H9 (cell line): ENCODE measurements around the gene CCDC102B. TPM values are rescaled to one million over a fixed set of nuclear protein-coding genes. Genes with fewer than 3 reads are reported as not detected.

Source experiments
- DNase-seq: peaks from one replicate; pipeline ENCODE4 v3.0.0-alpha.2; 2017
- H2AFZ ChIP-seq: one replicate; pipeline ENCODE4 v1.6.1; 2013; ENCODE audit warnings: mild to moderate bottlenecking, low read length, control low read depth, moderate library complexity
- H2AK5ac ChIP-seq: 2 replicates; pipeline ENCODE4 v1.6.1; 2013; ENCODE audit warnings: low read length, control low read depth, mixed read lengths; ENCODE audit not compliant: insufficient read length
- H2BK120ac ChIP-seq: one replicate; pipeline ENCODE4 v1.6.1; 2013; ENCODE audit warnings: low read depth, mild to moderate bottlenecking, low read length, control low read depth, inconsistent platforms; ENCODE audit not compliant: poor library complexity, severe bottlenecking
- H2BK12ac ChIP-seq: 2 replicates; pipeline ENCODE4 v1.6.1; 2013; ENCODE audit warnings: low read length, control low read depth, mixed read lengths, low read depth; ENCODE audit not compliant: insufficient read length
- H2BK15ac ChIP-seq: 2 replicates; pipeline ENCODE4 v1.6.1; 2013; ENCODE audit warnings: low read depth, low read length, control low read depth
- H2BK20ac ChIP-seq: one replicate; pipeline ENCODE4 v1.6.1; 2013; ENCODE audit warnings: low read depth, mild to moderate bottlenecking, low read length, control low read depth, inconsistent platforms; ENCODE audit not compliant: poor library complexity, severe bottlenecking
- H2BK5ac ChIP-seq: 2 replicates; pipeline ENCODE4 v1.6.1; 2013; ENCODE audit warnings: low read length, control low read depth, mixed read lengths; ENCODE audit not compliant: insufficient read length
- H3K14ac ChIP-seq: 2 replicates; pipeline ENCODE4 v1.6.1; 2013; ENCODE audit warnings: low read length, control low read depth; ENCODE audit not compliant: insufficient read depth
- H3K18ac ChIP-seq: 2 replicates; pipeline ENCODE4 v1.6.1; 2013; ENCODE audit warnings: low read depth, mild to moderate bottlenecking, mixed read lengths, low read length, control low read depth; ENCODE audit not compliant: insufficient read length
- H3K23ac ChIP-seq: 2 replicates; pipeline ENCODE4 v1.6.1; 2013; ENCODE audit warnings: low read length, control low read depth, mixed read lengths, low read depth; ENCODE audit not compliant: insufficient read length
- H3K23me2 ChIP-seq: 2 replicates; pipeline ENCODE4 v1.6.1; 2013; ENCODE audit warnings: low read depth, mild to moderate bottlenecking, mixed read lengths, low read length, control low read depth; ENCODE audit not compliant: insufficient read length, poor library complexity, severe bottlenecking
- H3K27ac ChIP-seq: 2 replicates; pipeline ENCODE4 v1.5.1; 2013; ENCODE audit warnings: low read length, control low read depth, mixed read lengths, low read depth; ENCODE audit not compliant: insufficient read length
- H3K27me3 ChIP-seq: 2 replicates; pipeline ENCODE4 v1.6.1; 2013; ENCODE audit warnings: low read length, control low read depth, inconsistent platforms; ENCODE audit not compliant: insufficient read depth
- H3K4ac ChIP-seq: 2 replicates; pipeline ENCODE4 v1.6.1; 2013; ENCODE audit warnings: low read depth, mild to moderate bottlenecking, control low read depth, inconsistent platforms, low read length, moderate library complexity
- H3K4me1 ChIP-seq: 2 replicates; pipeline ENCODE4 v1.6.1; 2013; ENCODE audit warnings: low read length, control low read depth, inconsistent platforms; ENCODE audit not compliant: insufficient read depth
- H3K4me2 ChIP-seq: 2 replicates; pipeline ENCODE4 v1.6.1; 2013; ENCODE audit warnings: low read length, control low read depth, mixed read lengths; ENCODE audit not compliant: insufficient read length, insufficient read depth
- H3K56ac ChIP-seq: 2 replicates; pipeline ENCODE4 v1.6.1; 2013; ENCODE audit warnings: low read depth, mild to moderate bottlenecking, mixed read lengths, low read length, control low read depth; ENCODE audit not compliant: insufficient read length
- H3K79me1 ChIP-seq: 2 replicates; pipeline ENCODE4 v1.6.1; 2013; ENCODE audit warnings: low read depth, mild to moderate bottlenecking, moderate library complexity, low read length, control low read depth, inconsistent platforms; ENCODE audit not compliant: insufficient read depth, poor library complexity, severe bottlenecking
- H3K79me2 ChIP-seq: 2 replicates; pipeline ENCODE4 v1.6.1; 2013; ENCODE audit warnings: low read length, control low read depth, inconsistent platforms; ENCODE audit not compliant: insufficient read depth
- H3K9ac ChIP-seq: 2 replicates; pipeline ENCODE4 v1.6.1; 2013; ENCODE audit warnings: low read length, control low read depth, mixed read lengths; ENCODE audit not compliant: insufficient read length; ENCODE audit errors: extremely low read depth
- H3K9me3 ChIP-seq: one replicate; pipeline ENCODE4 v1.6.1; 2013; ENCODE audit warnings: low read depth, low read length, inconsistent platforms; ENCODE audit not compliant: control insufficient read depth
- H3T11ph ChIP-seq: one replicate; pipeline ENCODE4 v1.6.1; 2013; ENCODE audit warnings: mild to moderate bottlenecking, low read length, control low read depth, inconsistent platforms
- H4K20me1 ChIP-seq: one replicate; pipeline ENCODE4 v1.6.1; 2013; ENCODE audit not compliant: control insufficient read depth, insufficient read length, insufficient read depth
- H4K5ac ChIP-seq: 2 replicates; pipeline ENCODE4 v1.6.1; 2013; ENCODE audit warnings: low read depth, mild to moderate bottlenecking, mixed read lengths, low read length, control low read depth; ENCODE audit not compliant: insufficient read length
- H4K8ac ChIP-seq: replicated peaks from 2 replicates; pipeline ENCODE4 v1.6.1; 2013; ENCODE audit warnings: low read length, control low read depth, mixed read lengths, low read depth; ENCODE audit not compliant: insufficient read length
- H4K91ac ChIP-seq: 2 replicates; pipeline ENCODE4 v1.6.1; 2013; ENCODE audit warnings: low read depth, mild to moderate bottlenecking, moderate library complexity, mixed read lengths, low read length, control low read depth; ENCODE audit not compliant: insufficient read length
- H3K27ac Mint-ChIP-seq, 3 experiments: 2 replicates in 2 of 3; 3 replicates in 1 of 3; pipeline ENCODE4 v1.8.0; 2020 to 2021; ENCODE audit warnings: mixed read lengths in 3 of 3, mild to moderate bottlenecking in 1 of 3, moderate library complexity in 1 of 3
- H3K27me3 Mint-ChIP-seq: 2 replicates; pipeline ENCODE4 v1.8.0; 2021; ENCODE audit warnings: low read depth, mild to moderate bottlenecking, moderate library complexity, mixed read lengths
- H3K36me3 Mint-ChIP-seq, 3 experiments: 2 replicates in 2 of 3; 3 replicates in 1 of 3; pipeline ENCODE4 v1.8.0; 2020 to 2021; ENCODE audit warnings: low read depth in 3 of 3, mixed read lengths in 3 of 3; ENCODE audit not compliant: insufficient read depth in 1 of 3
- H3K4me1 Mint-ChIP-seq, 2 experiments: 2 replicates each; pipeline ENCODE4 v1.8.0; 2020; ENCODE audit warnings: mixed read lengths in 2 of 2
- H3K4me3 Mint-ChIP-seq, 2 experiments: 2 replicates in 1 of 2; 3 replicates in 1 of 2; pipeline ENCODE4 v1.8.0; 2020 to 2021; ENCODE audit warnings: mild to moderate bottlenecking in 2 of 2, mixed read lengths in 2 of 2, moderate library complexity in 1 of 2
- H3K9me3 Mint-ChIP-seq, 2 experiments: 2 replicates in 1 of 2; 3 replicates in 1 of 2; pipeline ENCODE4 v1.8.0; 2020; ENCODE audit warnings: mild to moderate bottlenecking in 2 of 2, mixed read lengths in 2 of 2, moderate library complexity in 1 of 2
- whole genome bisulfite sequencing: extraction: QIAGEN DNeasy Blood & Tissue Kit; methylation state at CpG from one replicate; pipeline ENCODE4 v1.1.7; 2013; ENCODE audit warnings: missing lambda C conversion rate, low lambda C conversion rate, mixed read lengths; ENCODE audit not compliant: insufficient read length; ENCODE audit errors: extremely low coverage; 5-methylcytosine and 5-hydroxymethylcytosine counted together
- total RNA-seq: library from RNA; stranded (reverse); gene quantifications from 2 replicates; pipeline ENCODE4 v1.2.1, GENCODE V29; 2021
- TF ChIP-seq, protein P1 (sequence below): fragments of 200-600 bp; sonication (generic); conservative IDR thresholded peaks from 3 replicates; pipeline ENCODE4 v1.8.0; 2021; ENCODE audit warnings: antibody characterized with exemption, mild to moderate bottlenecking

CCDC102B gene
- total RNA-seq, 1 experiment from 2014 or later = 1.2 TPM

DNA sequence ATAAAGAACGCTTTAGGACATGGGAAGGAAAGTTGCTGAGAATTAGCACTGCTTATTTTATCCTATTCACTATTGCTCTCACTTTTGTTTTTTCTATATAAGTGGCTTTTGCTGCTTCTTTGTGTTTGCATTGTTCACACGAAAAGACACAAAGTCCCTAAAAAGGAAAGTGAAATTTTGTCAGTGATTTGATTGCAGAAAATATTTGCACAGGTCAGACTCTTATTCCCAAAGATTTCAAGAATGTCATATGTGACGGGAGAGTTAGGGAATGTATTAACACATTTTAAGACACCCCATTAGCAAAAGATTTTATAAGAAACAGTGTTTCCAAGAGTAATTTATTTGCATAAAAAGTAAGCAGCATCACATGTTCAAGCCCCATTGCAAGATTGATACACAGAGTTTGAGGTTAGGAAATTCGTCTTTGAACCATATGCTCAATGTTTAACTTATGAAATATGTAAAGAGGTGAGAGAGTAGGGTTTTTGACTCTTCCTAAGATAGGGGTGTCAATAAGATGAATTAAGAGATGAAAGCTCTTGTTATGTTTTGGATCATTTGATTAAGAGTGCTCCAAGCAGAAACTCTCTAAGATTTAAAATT lies 57.0 kb downstream of the CCDC102B start:
- Histone ChIP-seq H4K20me1 (no peaks in the 10 kb centered on the region), H3K23me2 (no peaks in the 10 kb centered on the region), H2BK20ac (no peak overlapping the region), H2BK15ac (no peak overlapping the region), H3K79me1 (no peaks in the 10 kb centered on the region), H3K18ac (no peak overlapping the region), H3T11ph (no peak overlapping the region), H3K4me1 (no peaks in the 10 kb centered on the region), H3K14ac (no peak overlapping the region), H3K23ac (no peak overlapping the region), H2BK12ac (no peak overlapping the region), H2AFZ (no peak overlapping the region), H3K9me3 (no peaks in the 10 kb centered on the region), H2BK5ac (no peak overlapping the region), H3K27ac (no peak overlapping the region), H2AK5ac (no peak overlapping the region), H4K8ac (no peak overlapping the region), H4K5ac (no peak overlapping the region), H2BK120ac (no peak overlapping the region), H3K56ac (no peak overlapping the region), H4K91ac (no peak overlapping the region), H3K9ac (no peak overlapping the region), H3K79me2 (no peaks in the 10 kb centered on the region), H3K4me2 (no peak overlapping the region), H3K4ac (no peak overlapping the region), H3K27me3 (no peaks in the 10 kb centered on the region)
- no peak overlapping the region for H3K27ac Mint-ChIP-seq
- H3K4me3 Mint-ChIP-seq = no peak overlapping the region
- no peaks in the 10 kb centered on the region for H3K4me1 Mint-ChIP-seq
- H3K9me3 Mint-ChIP-seq = no peaks in the 10 kb centered on the region
- no CpG with 5 or more reads among the region's 4 CpGs for WGBS
- TF ChIP-seq, protein P1, sequence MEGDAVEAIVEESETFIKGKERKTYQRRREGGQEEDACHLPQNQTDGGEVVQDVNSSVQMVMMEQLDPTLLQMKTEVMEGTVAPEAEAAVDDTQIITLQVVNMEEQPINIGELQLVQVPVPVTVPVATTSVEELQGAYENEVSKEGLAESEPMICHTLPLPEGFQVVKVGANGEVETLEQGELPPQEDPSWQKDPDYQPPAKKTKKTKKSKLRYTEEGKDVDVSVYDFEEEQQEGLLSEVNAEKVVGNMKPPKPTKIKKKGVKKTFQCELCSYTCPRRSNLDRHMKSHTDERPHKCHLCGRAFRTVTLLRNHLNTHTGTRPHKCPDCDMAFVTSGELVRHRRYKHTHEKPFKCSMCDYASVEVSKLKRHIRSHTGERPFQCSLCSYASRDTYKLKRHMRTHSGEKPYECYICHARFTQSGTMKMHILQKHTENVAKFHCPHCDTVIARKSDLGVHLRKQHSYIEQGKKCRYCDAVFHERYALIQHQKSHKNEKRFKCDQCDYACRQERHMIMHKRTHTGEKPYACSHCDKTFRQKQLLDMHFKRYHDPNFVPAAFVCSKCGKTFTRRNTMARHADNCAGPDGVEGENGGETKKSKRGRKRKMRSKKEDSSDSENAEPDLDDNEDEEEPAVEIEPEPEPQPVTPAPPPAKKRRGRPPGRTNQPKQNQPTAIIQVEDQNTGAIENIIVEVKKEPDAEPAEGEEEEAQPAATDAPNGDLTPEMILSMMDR = no peak
- DNase-seq = no peak
- H3K27me3 Mint-ChIP-seq = no peaks in the 10 kb centered on the region
- no peaks in the 10 kb centered on the region for H3K36me3 Mint-ChIP-seq
